Hepatocyte (in vitro differentiated cells): ENCODE data around the gene CSTF2T.

Source experiments
- EZH2 ChIP-seq: fragments of 200-600 bp; sonication (generic); IDR thresholded peaks from 2 replicates; pipeline ENCODE4 v1.6.1; 2016; ENCODE audit warnings: antibody characterized with exemption, mild to moderate bottlenecking, borderline replicate concordance
- TF ChIP-seq, protein P1 (sequence below): fragments of 200-600 bp; sonication (generic); IDR thresholded peaks from 2 replicates; pipeline ENCODE4 v1.5.1; 2016; ENCODE audit warnings: antibody characterized with exemption, mild to moderate bottlenecking; ENCODE audit not compliant: poor library complexity

DNA sequence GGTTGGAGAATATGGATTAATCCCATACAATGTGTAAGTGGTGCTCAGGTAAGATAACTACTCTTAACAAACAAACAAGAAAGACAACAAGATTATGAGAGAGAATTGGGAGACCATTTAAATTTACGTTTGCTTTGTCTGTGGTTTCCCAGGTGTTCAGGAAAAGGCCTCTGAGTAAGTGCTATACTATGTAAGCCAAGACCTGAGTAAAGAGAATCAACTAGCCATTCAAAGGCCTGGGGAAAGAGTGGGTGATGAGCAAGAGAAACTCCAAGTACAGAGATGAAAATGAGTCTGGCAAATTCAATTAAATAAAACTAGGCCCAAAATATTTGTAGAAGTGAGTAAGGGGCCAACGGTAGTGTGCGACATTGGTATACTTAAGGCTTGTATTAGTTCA is 9.9 kb downstream of the CSTF2T start:
- TF ChIP-seq, protein P1, sequence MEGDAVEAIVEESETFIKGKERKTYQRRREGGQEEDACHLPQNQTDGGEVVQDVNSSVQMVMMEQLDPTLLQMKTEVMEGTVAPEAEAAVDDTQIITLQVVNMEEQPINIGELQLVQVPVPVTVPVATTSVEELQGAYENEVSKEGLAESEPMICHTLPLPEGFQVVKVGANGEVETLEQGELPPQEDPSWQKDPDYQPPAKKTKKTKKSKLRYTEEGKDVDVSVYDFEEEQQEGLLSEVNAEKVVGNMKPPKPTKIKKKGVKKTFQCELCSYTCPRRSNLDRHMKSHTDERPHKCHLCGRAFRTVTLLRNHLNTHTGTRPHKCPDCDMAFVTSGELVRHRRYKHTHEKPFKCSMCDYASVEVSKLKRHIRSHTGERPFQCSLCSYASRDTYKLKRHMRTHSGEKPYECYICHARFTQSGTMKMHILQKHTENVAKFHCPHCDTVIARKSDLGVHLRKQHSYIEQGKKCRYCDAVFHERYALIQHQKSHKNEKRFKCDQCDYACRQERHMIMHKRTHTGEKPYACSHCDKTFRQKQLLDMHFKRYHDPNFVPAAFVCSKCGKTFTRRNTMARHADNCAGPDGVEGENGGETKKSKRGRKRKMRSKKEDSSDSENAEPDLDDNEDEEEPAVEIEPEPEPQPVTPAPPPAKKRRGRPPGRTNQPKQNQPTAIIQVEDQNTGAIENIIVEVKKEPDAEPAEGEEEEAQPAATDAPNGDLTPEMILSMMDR: no peak
- no peak for TF ChIP-seq EZH2
